Right lobe of liver (tissue), 6 donors: ENCODE results near the gene RANBP17. TPM values are rescaled to one million over a fixed set of nuclear protein-coding genes. Genes with fewer than 3 reads are reported as not detected.

ENCODE experiments used
- ATAC-seq, 4 donors: fragments of 200-7000 bp; cut with Tn5 transposase; one replicate each; pipeline ENCODE4 v1.9.1; 2020; ENCODE audit warnings: mild to moderate bottlenecking in 4 of 4, moderate library complexity in 4 of 4
- DNase-seq, 3 donors: peaks; one replicate each; pipeline ENCODE4 v3.0.0-alpha.2; 2020
- H3K27ac ChIP-seq, 3 donors: fragments of 200-600 bp; one replicate each; pipeline ENCODE4 v1.8.0; 2022
- H3K27me3 ChIP-seq, 2 donors: fragments of 200-600 bp; one replicate each; pipeline ENCODE4 v1.8.0; 2022
- H3K36me3 ChIP-seq, 4 donors: fragments of 200-600 bp; sonication (generic) in 1 of 4; one replicate each; pipeline versions ENCODE4 v1.5.1 to v1.8.0; 2017 to 2022; ENCODE audit warnings: control low read depth in 1 of 4
- H3K4me1 ChIP-seq, 4 donors: fragments of 200-600 bp; sonication (generic) in 1 of 4; one replicate each; pipeline versions ENCODE4 v1.5.1 to v1.8.0; 2017 to 2022; ENCODE audit warnings: control low read depth in 1 of 4
- H3K4me3 ChIP-seq, 3 donors: fragments of 200-600 bp; one replicate each; pipeline ENCODE4 v1.8.0; 2022
- H3K9me3 ChIP-seq, 4 donors: fragments of 200-600 bp; sonication (generic) in 1 of 4; one replicate each; pipeline versions ENCODE4 v1.5.1 to v1.8.0; 2017 to 2022; ENCODE audit warnings: control low read depth in 1 of 4
- CTCF ChIP-seq, 4 donors: fragments of 200-600 bp in 3 of 4; fragments of 450-650 bp in 1 of 4; IDR thresholded peaks; one replicate each; pipeline versions ENCODE4 v1.5.1 to v1.8.0; 2016 to 2022; ENCODE audit warnings: antibody characterized with exemption in 4 of 4, mild to moderate bottlenecking in 2 of 4
- POLR2A ChIP-seq: fragments of 450-650 bp; IDR thresholded peaks from one replicate; pipeline ENCODE4 v1.6.1; 2017; ENCODE audit warnings: antibody characterized with exemption, mild to moderate bottlenecking
- WGBS: methylation state at CpG from one replicate; pipeline ENCODE4 v1.1.6; 2018; ENCODE audit warnings: low coverage, low lambda C conversion rate; ENCODE audit not compliant: insufficient coverage; ENCODE audit errors: missing lambda C conversion rate; 5-methylcytosine and 5-hydroxymethylcytosine counted together
- intact Hi-C, 2 donors: fragments of 100-400 bp; cut with DNase I; formaldehyde crosslinking; loops; one replicate each; pipeline versions ENCODE4 v1.11.2 to v1.14.1; 2022
- total RNA-seq, 6 experiments: library from RNA; depleted of rRNA in 2 of 6; stranded (reverse); fragments of >200 nt in 2 of 6; fragmentation: NEBNext Ultra II Directional in 3 of 6; extraction: Animal tissue kit (Norgen Biotek cat#: 25700) in 3 of 6; gene quantifications; one replicate each; pipeline versions ENCODE4 v1.1.0 to v1.2.4, GENCODE V29; 2016 to 2023
- donor health status: DM: no; HTN: yes; CAD: no.
- donor health status: DM: no; HTN: no; CAD: no.
- donor health status: DM: no; HTN: no; CAD: no.
- donor health status: DM: no; HTN: yes; CAD: no.
- donor health status: DM: no; HTN: yes; CAD: no.

Gene RANBP17
- total RNA-seq, 6 experiments from 2014 or later, result 1.5 to 5.7 (median 4.7) TPM

GRCh38 chr5:171223927-171224326 lies 362.1 kb downstream of the RANBP17 start:
- Histone ChIP-seq H3K27me3 (no peaks in the 10 kb centered on the region), H3K9me3 (no peaks in the 10 kb centered on the region), H3K27ac (no peak overlapping the region), H3K4me1 (no peaks in the 10 kb centered on the region), H3K36me3 (no peaks in the 10 kb centered on the region), H3K4me3 (no peak overlapping the region)
- WGBS, result 71% methylated on average over 1 of the region's 1 CpG
- intact Hi-C loops, result no loop called here
- no peak for TF ChIP-seq POLR2A
- no peak for TF ChIP-seq CTCF (IDR thresholded peaks at IDR 0.05)
- ATAC-seq, result peak in 2 of 4 donors; percentile 27 to 56
- DNase-seq, result no peak

- 91% methylated on average over 5 of the region's 5 CpGs for WGBS
- intact Hi-C loops, result no loop called here
- no peaks in the 10 kb centered on the region for H3K9me3 ChIP-seq
- H3K27ac ChIP-seq, result no peak overlapping the region
- TF ChIP-seq CTCF (IDR thresholded peaks at IDR 0.05), result peak in 1 of 4 donors; percentile 13
- no peak for TF ChIP-seq POLR2A
- no peaks in the 10 kb centered on the region for H3K36me3 ChIP-seq
- no peaks in the 10 kb centered on the region for H3K27me3 ChIP-seq
- no peak overlapping the region for H3K4me3 ChIP-seq
- no peaks in the 10 kb centered on the region for H3K4me1 ChIP-seq
- no peak for ATAC-seq
- DNase-seq, result no peak
Observed at GRCh38 chr5:171226096-171226754, 364.4 kb downstream of the RANBP17 start.

GRCh38 chr5:171226864-171227263 lies 365.0 kb downstream of the RANBP17 start:
- ATAC-seq (no peak), DNase-seq (no peak)
- no peak for TF ChIP-seq CTCF (IDR thresholded peaks at IDR 0.05)
- no peak for TF ChIP-seq POLR2A
- no peaks in the 10 kb centered on the region for H3K27me3 ChIP-seq
- H3K36me3 ChIP-seq, result no peaks in the 10 kb centered on the region
- intact Hi-C loops, result no loop called here
- H3K27ac ChIP-seq, result no peak overlapping the region
- WGBS, result 92% methylated on average over 1 of the region's 1 CpG
- H3K4me3 ChIP-seq, result no peak overlapping the region
- no peaks in the 10 kb centered on the region for H3K9me3 ChIP-seq
- H3K4me1 ChIP-seq, result no peaks in the 10 kb centered on the region

GRCh38 chr5:171236651-171237050 lies 374.8 kb downstream of the RANBP17 start:
- intact Hi-C loops, result no loop called here
- H3K36me3 ChIP-seq, result no peaks in the 10 kb centered on the region
- 100% methylated on average over 1 of the region's 1 CpG for WGBS
- H3K9me3 ChIP-seq, result no peaks in the 10 kb centered on the region
- DNase-seq, result no peak
- H3K4me3 ChIP-seq, result no peak overlapping the region
- H3K4me1 ChIP-seq, result no peaks in the 10 kb centered on the region
- no peak overlapping the region for H3K27ac ChIP-seq
- H3K27me3 ChIP-seq, result no peaks in the 10 kb centered on the region
- no peak for ATAC-seq
- TF ChIP-seq POLR2A (no peak), CTCF (IDR thresholded peaks at IDR 0.05) (no peak)

- Histone ChIP-seq H3K9me3 (no peaks in the 10 kb centered on the region), H3K27ac (no peak overlapping the region), H3K27me3 (no peaks in the 10 kb centered on the region), H3K4me1 (no peaks in the 10 kb centered on the region), H3K4me3 (no peak overlapping the region), H3K36me3 (no peaks in the 10 kb centered on the region)
- no peak for ATAC-seq
- TF ChIP-seq CTCF (IDR thresholded peaks at IDR 0.05), result no peak
- TF ChIP-seq POLR2A, result no peak
- 67% methylated on average over 1 of the region's 1 CpG for WGBS
- intact Hi-C loops, result no loop called here
- DNase-seq, result no peak
Observed at GRCh38 chr5:171242521-171242920, 380.7 kb downstream of the RANBP17 start.
